ENCODE measurements around the gene TSPAN18.

- TF ChIP-seq CTCF (IDR thresholded peaks at IDR 0.05) (no peak), POLR2A (IDR thresholded peaks at IDR 0.05) (no peak)
Measured at GRCh38 chr11:44778195-44779100, 51.7 kb downstream of the TSPAN18 start.

All from stomach (tissue), 4 donors.